K562 (cell line): ENCODE measurements around the gene CEP350. TPM values are rescaled to one million over a fixed set of nuclear protein-coding genes. Genes with fewer than 3 reads are reported as not detected.

ENCODE experiments used
- CREBBP ChIP-seq: IDR thresholded peaks from one replicate; pipeline ENCODE4 v1.6.1; 2012; ENCODE audit warnings: low read depth, mild to moderate bottlenecking, control low read depth, inconsistent platforms, low read length
- ETV6 ChIP-seq, 3 experiments: fragments of 150-350 bp in 1 of 3; sonication (generic) in 1 of 3; formaldehyde crosslinking in 1 of 3; IDR thresholded peaks; 2 replicates each; pipeline versions ENCODE4 v1.6.1 to v1.8.0; 2014 to 2022; ENCODE audit warnings: borderline replicate concordance in 2 of 3, low read depth in 2 of 3, antibody characterized with exemption in 1 of 3, low read length in 1 of 3, mild to moderate bottlenecking in 1 of 3, missing genetic modification reagents in 1 of 3
- IRF2 ChIP-seq: sonication (generic); formaldehyde crosslinking; IDR thresholded peaks from 2 replicates; pipeline ENCODE4 v1.8.1; 2022; ENCODE audit warnings: mild to moderate bottlenecking, missing genetic modification reagents
- KAT2B ChIP-seq: IDR thresholded peaks from one replicate; pipeline ENCODE4 v1.6.1; 2012; ENCODE audit warnings: low read depth, mild to moderate bottlenecking, control low read depth, inconsistent platforms, low read length, moderate library complexity
- SAFB ChIP-seq: fragments of 200-400 bp; formaldehyde crosslinking; IDR thresholded peaks from 2 replicates; pipeline ENCODE4 v1.6.1; 2017; ENCODE audit warnings: low read depth, low read length, borderline replicate concordance
- SIX5 ChIP-seq, 2 experiments: IDR thresholded peaks; 2 replicates each; pipeline ENCODE4 v1.6.1; 2011; ENCODE audit warnings: low read length in 2 of 2, borderline replicate concordance in 1 of 2, low read depth in 1 of 2, mild to moderate bottlenecking in 1 of 2, moderate library complexity in 1 of 2; ENCODE audit not compliant: insufficient read depth in 1 of 2
- SLC30A9 ChIP-seq: fragments of 250-450 bp; sonication (Bioruptor Pico); IDR thresholded peaks from 2 replicates; pipeline ENCODE4 v1.8.0; 2022; ENCODE audit warnings: mild to moderate bottlenecking, moderate library complexity
- SMARCC2 ChIP-seq: fragments of 450-650 bp; IDR thresholded peaks from 2 replicates; pipeline ENCODE4 v1.6.1; 2017; ENCODE audit warnings: antibody characterized with exemption, moderate library complexity, mild to moderate bottlenecking, low read depth
- THRB ChIP-seq: fragments of 450-650 bp; formaldehyde crosslinking; conservative IDR thresholded peaks from 2 replicates; pipeline ENCODE4 v1.4.0; 2022; ENCODE audit warnings: mild to moderate bottlenecking, missing genetic modification characterization
- ZBTB40 ChIP-seq, 2 experiments: fragments of 450-650 bp in 1 of 2; sonication (generic) in 1 of 2; formaldehyde crosslinking in 1 of 2; IDR thresholded peaks; 2 replicates each; pipeline versions ENCODE4 v1.7.1 to v1.9.0; 2016 to 2022; ENCODE audit warnings: inconsistent platforms in 1 of 2, mild to moderate bottlenecking in 1 of 2, missing genetic modification reagents in 1 of 2
- ZBTB5 ChIP-seq: fragments of 450-650 bp; IDR thresholded peaks from 2 replicates; pipeline ENCODE4 v1.6.1; 2017; ENCODE audit warnings: antibody characterized with exemption
- ZNF436 ChIP-seq: fragments of 250-450, 450-650 bp; sonication (Bioruptor Pico); formaldehyde crosslinking; IDR thresholded peaks from 2 replicates; pipeline ENCODE4 v1.7.0; 2020; ENCODE audit warnings: mild to moderate bottlenecking
- ZNF79 ChIP-seq: fragments of 250-450 bp; sonication (Bioruptor Pico); IDR thresholded peaks from 2 replicates; pipeline ENCODE4 v1.4.0; 2020; ENCODE audit warnings: low read depth, mild to moderate bottlenecking, moderate library complexity
- polyA plus RNA-seq, 8 experiments: library from polyadenylated mRNA; depleted of rRNA in 4 of 8; stranded (reverse) in 5 of 8; unstranded in 3 of 8; fragments of >200 nt; fragmentation: Nextera tagmentation in 2 of 8; fragmentation: Illumina TruSeq in 1 of 8; extraction: Ambion mirVana in 2 of 8; extraction: Trizol in 1 of 8; gene quantifications; 2 replicates each; pipeline versions ENCODE4 v1.2.1 to v1.2.3, GENCODE V29; 2011 to 2014; ENCODE audit warnings: inconsistent platforms in 1 of 8, missing spikeins in 1 of 8
- total RNA-seq, 7 experiments: library from RNA; depleted of rRNA in 6 of 7; stranded (reverse); fragments of >200 nt in 6 of 7; fragmentation: Illumina TruSeq in 2 of 7; extraction: Trizol in 2 of 7; gene quantifications; 2 replicates each; pipeline versions ENCODE4 v1.2.1 to v1.2.3, GENCODE V29; 2011 to 2021; ENCODE audit warnings: low replicate concordance in 1 of 7

Gene CEP350
- total and polyA plus RNA-seq, 9 of the 15 experiments (the other 6 are each of a cell fraction or from before 2014, with no cell fraction given) = 8.3 to 64.3 (median 28.0) TPM

GRCh38 chr1:179954493-179955286, at the start of gene CEP350 (continued):
- TF ChIP-seq ZBTB40 (IDR thresholded peaks at IDR 0.05) (peak; percentile 30), ZBTB40 (CRISPR knock-in tag; IDR thresholded peaks at IDR 0.05) (no peak), ZNF436 (CRISPR knock-in tag) (no peak), SMARCC2 (peak; percentile 42; the same call in 1 of the 2 replicates), ZNF79 (CRISPR knock-in tag) (no peak), IRF2 (CRISPR knock-in tag) (no peak), ZBTB5 (no peak), SAFB (no peak), KAT2B (no peak), SIX5 (IDR thresholded peaks at IDR 0.05; ENCODE audit: borderline replicate concordance in 1 of 2, insufficient read depth in 1 of 2, low read depth in 1 of 2, low read length in 2 of 2) (peak; percentile 70 to 81; a peak in 3 of 4 replicates), CREBBP (no peak), ETV6 (IDR thresholded peaks at IDR 0.05; ENCODE audit: borderline replicate concordance in 1 of 2, low read depth in 2 of 2, low read length in 1 of 2) (no peak), ETV6 (CRISPR knock-in tag; IDR thresholded peaks at IDR 0.05; ENCODE audit: borderline replicate concordance) (peak; percentile 87; the same call in 1 of the 2 replicates), THRB (CRISPR knock-in tag) (peak; percentile 64; the same call in 1 of the 2 replicates), SLC30A9 (CRISPR knock-in tag) (no peak)
